Femur (tissue), 1 donor: ENCODE measurements around the gene CNOT1.

Source experiments
- DNase-seq: peaks from one replicate; pipeline ENCODE4 v3.0.0-alpha.2; 2017

Gene CNOT1

GRCh38 chr16:58515125-58515870 is 114.3 kb downstream of the CNOT1 start, which contains the start of gene SETD6:
Gene SETD6 (plus strand): TSS chr16:58515517. CDS start chr16:58515538, 21 bp downstream.
- DNase-seq: peak; percentile 93

DNA sequence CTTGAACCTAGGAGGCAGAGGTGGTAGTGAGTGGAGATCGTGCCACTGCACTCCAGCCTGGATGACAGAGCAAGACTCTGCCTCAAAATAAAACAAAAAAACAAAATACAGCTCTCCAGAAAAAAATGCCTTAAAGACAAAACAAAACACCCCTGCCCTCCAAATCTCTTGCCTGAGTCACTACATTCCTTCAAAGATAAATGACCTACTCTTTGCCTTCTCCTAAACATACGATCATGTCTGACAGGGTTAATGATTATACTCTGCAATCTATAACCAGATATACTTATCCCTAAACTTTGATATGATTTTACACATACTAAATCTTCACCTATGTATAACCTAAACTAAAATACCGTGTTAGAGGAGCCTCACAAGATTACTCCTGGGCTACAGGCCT is 115.8 kb downstream of the CNOT1 start:
- DNase-seq: no peak

- DNase-seq: peak; percentile 75
Measured at GRCh38 chr16:58511933-58512815, 117.5 kb downstream of the CNOT1 start.

DNA sequence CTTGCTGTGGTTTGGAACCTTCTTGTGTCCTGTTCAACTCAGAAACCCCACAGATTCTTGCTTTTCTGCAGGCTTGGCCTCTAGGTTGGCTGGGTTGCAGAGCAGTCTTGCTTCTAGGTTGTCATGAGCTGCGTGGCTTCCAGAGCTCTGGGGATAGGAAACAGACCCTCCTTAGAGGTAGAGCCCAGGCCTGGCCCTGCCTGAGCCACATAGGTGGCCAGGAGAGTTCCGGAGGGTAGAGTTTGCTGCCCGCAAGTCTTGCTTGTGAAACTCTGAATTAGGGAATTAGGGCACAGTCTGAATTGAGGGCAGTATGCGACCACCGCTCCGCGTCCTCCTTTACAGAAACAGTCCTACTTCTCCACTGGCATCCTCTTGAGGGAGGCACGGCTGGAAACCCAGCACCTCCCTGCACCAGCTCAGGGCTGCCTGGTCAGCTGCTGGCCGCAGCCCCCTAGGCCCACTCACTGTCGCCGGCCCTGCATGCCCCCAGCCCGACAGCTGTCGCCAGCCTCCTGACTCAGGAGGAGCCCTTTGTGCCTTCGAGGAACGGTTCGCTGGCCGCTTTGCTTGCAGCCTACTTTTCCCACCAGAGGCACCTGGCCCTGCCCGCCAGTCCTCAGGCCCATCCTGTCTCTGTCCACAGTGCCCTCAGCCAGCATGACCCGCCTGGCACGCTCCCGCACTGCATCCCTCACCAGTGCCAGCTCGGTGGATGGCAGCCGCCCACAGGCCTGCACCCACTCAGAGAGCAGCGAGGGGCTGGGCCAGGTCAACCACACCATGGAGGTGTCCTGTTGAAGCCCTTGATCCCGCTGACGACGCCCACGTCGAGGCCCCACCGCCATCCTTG is 118.6 kb downstream of the CNOT1 start:
- no peak for DNase-seq

DNA sequence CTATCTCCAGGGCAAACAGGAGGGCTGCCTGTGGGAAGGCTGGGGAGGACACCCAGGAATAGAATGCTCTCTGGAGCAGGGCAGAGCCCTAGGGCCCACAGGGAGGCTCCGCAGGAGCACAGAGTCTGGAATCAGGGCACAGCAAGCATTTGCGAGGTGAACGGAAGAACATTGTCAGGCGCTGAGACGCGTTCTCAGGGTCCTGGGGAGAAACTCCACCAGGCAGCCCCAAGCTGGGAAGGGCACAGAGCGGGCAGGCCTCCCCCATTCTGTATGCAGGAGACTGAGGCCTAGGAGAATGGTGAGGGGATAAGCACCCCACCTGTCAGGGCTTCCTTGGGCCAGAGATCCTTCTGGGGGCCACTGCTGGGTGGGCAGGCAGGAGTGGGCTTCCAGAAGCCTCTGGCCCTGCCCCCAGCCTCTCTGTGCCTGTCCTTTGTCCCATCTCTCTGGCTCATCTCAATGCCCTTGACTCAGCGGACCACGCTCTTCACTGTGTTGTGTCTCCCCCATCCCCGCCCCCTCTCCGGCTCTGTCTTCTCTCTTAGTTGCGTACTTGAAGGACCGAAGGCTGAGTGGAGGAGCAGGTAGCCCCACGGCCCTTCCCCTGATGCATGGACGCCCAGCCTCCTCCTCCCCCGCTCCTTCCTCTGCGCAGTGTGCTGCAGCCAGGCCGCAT is 119.4 kb downstream of the CNOT1 start:
- DNase-seq: no peak

- DNase-seq: no peak
Measured at GRCh38 chr16:58509256-58510096, 120.2 kb downstream of the CNOT1 start.

GRCh38 chr16:58508671-58509251 is 120.9 kb downstream of the CNOT1 start:
- no peak for DNase-seq

DNA sequence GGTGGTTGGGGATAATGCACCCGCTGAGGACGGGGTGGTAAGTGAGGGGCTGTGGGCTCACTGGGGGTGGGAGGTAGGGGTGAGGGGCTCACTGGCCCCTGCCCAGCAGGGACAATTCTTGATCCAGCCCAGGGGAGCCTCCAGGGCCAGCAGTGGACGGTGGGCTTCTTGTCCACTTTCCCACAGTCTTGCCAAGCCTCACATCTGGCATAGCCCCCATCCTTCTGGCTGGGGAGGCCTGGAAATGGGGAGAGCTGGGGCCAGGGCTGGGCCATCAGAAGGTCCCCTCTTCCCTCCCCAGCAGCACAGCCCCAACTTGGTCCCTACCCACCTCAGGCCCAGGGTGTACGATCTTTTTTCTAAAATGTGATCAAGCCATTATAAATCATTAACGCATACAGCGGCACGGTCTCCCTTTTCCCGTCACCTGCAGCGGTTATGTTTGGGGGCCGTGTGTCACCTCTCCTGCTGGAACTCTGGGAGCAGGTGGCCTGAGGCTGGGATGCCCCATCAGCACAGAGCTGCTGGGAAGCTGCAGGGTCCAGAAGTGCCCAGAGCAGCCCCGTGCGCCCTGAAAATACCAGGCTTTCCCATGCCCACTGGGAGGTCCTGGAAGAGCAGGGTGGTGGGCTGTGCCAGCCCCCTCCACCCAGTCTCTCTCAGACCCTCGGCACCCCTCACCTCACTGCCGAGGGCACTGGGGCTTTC is 121.5 kb downstream of the CNOT1 start:
- no peak for DNase-seq

- no peak for DNase-seq
Measured at GRCh38 chr16:58507195-58507962, 122.2 kb downstream of the CNOT1 start.

DNA sequence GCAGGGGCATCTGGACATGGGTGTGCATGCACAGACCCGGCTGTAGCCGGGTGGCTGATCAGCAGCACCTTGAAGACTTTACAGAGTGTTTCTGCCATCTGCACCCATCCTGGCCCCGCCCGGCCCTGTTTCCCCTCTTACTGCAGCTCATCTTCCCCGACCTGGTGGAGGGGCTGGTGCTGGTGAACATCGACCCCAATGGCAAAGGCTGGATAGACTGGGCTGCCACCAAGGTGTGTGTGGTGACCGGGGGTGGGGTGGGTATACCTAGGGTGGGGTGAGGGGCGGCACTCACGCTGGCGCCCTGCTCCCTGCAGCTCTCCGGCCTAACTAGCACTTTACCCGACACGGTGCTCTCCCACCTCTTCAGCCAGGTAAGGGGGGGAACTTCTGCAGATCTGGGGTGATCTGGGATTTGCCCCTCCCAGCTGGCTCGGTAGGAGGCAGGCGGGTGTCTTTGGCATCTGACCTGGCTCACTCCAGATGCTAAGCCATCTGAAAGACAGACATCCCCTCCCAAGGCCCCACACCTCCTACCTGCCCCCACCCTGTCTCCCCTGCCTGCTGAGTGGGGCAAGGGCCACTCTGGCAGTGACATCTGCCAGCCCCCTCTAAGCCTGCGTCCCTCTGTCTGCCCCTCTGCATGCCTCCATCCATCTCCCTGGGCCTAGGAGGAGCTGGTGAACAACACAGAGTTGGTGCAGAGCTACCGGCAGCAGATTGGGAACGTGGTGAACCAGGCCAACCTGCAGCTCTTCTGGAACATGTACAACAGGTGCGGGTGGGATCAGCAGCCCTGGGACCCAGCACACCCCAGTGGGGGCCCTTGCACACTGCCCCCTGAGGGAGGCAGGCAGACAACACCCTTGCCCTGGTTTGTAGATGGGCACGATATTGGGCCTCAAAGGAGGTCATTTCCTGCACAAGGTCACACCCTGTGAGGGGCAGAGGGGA is 123.1 kb downstream of the CNOT1 start:
- no peak for DNase-seq

DNA sequence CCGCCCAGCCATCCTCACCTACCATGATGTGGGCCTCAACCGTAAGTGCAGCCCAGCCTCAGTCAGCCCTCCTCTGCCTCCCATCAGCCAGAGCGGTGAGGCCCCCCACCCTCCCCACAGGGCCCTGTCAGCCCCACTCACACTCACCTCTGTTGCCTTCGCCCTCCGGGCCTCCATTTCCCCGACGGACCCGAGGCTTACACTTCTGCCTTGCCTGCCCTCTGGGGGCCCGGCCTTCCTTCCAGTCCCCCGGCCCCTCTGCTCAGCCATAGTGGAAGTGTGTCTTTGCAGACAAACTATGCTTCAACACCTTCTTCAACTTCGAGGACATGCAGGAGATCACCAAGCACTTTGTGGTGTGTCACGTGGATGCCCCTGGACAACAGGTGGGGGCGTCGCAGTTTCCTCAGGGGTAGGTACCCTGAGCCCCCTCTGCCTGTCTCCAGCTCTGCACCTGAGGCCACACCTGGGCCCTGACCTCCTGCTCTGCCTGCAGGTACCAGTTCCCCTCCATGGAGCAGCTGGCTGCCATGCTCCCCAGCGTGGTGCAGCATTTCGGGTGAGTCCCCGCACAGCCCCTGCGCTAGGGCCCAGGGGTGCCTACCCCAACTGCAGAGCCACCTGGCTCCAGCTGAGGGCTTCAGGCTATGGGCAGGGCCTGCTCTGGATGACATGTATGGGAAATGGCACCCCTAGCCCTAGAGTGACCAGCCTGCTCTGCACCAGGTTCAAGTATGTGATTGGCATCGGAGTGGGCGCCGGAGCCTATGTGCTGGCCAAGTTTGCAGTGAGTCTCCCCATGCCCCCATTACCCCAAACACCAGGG is 125.5 kb downstream of the CNOT1 start:
- DNase-seq: no peak

DNA sequence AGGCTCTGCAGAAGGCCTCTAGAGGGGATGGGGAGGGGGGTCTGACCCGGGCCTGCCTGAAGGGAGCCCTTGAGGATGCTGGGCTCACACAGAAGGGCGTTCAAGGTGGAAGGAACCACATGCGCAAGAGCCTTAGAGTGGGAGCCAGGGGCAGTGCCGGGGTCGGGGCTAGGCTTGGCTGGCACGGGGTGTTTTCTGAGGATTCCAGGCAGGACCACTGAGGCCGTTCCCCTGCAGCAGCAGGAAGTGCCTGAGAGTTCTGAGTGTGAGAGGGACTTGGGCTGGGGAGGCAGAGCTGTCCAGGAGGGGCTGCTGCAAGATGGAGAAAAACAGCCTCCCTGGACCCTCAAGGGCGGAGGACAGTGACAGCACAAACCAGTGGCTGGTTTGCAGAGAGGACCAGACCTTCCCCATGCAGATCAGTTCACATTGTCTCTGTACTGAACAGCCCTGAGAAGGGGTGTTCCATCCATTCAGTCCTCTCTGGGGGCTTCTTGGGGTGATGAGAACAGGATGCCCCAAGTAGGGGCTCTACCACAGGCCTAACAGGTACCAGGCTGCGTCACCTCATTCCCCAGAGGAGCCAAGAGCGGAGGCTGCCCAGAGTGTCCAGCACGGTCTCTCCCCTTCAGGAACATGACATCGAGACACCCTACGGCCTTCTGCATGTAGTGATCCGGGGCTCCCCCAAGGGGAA is 126.3 kb downstream of the CNOT1 start:
- peak; percentile 9 for DNase-seq

DNA sequence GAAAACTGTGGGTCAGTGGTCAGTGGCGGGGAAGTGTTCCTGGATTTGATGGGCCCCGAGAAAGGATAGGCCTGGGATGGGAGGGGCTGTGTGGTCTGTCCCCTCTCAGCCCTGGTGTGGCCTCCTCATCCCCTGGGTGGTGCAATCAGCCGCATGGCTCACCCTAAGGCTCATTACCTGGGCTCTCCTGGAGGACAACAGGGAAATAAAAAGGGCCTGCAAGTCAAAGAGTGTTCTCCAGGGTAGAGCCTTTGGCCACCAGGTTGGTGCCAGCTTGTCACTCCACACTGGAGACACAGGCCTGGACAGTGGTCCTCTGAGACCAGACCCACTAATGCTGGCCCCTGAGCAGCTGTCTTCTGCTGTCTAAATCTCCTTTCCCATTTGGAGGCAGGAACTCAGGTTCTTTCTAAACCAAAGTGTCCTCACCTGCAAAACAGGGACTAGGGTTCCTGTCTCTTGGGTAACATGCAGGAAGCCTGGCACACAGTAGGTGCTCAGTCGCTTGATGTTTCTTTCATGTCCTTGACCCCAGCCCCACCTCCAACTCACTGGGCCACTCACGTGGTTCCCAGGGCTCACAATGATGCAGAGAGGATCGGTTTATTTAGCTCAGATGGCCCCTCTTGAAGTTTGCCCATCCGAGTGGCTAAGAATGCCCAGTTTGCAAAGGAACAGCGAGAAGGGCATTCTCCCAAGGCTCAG is 127.3 kb downstream of the CNOT1 start:
- DNase-seq: no peak

- peak; percentile 68 for DNase-seq
Measured at GRCh38 chr16:58501242-58502131, 128.1 kb downstream of the CNOT1 start.
